ENCODE measurements around the gene SMIM10.
"Not testable (repeated sequence)": the region's sequence is repeated elsewhere in the genome, so short reads cannot be mapped to it uniquely, and the experiment has no call there.

SMIM10 gene

DNA sequence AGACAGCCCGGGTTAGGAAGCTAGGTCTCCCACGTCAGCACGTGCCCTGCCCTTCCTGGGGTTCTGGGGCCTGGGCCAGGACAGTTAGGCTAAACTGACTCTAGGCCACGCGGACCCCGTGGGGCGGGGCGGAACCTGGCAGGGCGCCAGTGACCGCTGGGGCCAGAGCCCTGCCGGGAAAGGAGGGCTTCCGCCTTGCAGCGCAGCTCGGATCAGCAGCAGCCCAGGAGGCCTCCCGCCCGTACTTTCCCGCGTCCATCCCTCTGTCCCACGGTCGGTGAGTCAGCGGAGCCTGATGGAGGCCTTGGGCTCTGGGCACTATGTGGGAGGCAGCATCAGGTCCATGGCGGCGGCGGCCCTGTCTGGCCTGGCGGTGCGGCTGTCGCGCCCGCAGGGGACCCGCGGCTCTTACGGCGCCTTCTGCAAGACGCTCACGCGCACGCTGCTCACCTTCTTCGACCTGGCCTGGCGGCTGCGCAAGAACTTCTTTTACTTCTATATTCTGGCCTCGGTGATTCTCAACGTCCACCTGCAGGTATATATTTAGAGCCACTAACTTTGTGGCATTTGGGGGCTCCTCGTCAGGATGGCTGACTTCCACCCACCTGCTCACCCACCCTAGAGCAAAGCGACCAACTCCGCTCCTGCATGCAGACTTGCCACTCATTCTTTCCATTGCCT is at the start of gene SMIM10:
TSS of gene SMIM10 (plus strand) at position 191 of the 681 bp plus-strand sequence. CDS start at position 296, 105 bp downstream.
- DNase-seq = peak; percentile 61

DNA sequence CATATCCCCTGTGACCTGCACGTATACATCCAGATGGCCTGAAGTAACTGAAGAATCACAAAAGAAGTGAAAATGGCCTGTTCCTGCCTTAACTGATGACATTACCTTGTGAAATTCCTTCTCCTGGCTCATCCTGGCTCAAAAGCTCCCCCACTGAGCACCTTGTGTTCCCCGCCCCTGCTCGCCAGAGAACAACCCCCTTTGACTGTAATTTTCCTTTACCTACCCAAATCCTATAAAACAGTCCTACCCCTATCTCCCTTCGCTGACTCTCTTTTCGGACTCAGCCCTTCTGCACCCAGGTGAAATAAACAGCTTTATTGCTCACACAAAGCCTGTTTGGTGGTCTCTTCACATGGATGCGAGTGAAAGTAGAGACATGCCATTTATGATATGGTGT is 44.4 kb upstream of the SMIM10 start:
- not testable (repeated sequence) for DNase-seq

DNA sequence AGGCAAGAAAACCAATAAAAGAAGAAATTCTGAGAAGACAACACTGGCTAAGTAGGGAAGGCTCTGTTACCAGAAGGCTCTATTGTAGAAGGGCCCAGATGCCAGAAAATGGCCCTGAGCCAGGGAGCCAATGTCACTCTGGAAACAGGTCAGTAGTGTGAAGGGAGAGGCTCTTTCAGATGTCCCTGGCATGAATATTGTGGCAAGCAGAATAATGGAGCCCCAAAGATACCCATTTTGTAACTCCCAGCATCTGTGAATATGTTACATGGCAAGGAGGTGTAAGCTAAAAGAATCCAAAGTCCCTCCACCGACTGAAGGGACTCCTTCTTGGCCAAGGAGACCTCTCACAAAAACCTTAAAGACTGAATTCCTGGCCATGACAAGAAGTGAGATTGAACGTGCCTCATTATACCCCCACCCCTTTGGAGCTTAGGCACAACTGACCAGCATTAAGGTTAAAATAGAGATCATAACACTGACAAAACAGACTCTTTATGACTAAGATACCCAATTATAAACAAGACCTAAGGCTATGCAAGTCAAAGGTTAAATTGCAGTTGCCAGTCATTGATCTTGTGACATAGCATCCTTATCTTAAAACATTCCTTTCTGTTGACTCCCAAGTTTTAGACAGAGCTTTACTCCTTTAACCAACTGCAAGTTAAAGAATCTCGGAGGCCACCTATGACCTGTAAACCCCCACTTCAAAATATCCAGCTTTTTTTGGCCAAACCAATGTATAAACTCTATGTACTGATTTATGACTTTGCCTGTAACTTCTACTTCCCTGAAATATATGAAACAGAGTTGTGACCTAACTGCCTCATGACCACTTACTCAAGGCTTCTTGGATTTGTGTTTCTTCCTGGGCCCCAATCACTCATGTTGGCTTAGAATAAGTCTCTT is 42.2 kb upstream of the SMIM10 start:
- no peak for DNase-seq

DNA sequence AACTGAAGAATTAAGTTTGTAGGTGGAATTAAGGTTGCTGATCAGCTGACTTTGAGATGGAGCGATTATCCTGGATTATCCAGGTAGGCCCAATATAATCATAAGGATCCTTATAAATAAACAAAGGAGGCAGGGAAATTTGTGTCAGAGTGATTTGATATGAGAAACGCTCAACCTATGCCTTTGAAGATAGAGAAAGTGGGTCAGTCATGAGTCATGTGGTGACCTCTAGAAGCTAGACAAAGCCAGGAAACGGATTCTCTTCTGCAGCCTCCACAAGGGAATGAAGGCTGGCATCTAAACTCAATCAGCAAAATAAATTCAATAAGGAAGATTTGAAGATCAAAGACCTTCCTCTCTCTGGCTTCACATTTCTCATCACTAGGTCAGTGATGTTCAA is 41.5 kb upstream of the SMIM10 start:
- no peak for DNase-seq

DNA sequence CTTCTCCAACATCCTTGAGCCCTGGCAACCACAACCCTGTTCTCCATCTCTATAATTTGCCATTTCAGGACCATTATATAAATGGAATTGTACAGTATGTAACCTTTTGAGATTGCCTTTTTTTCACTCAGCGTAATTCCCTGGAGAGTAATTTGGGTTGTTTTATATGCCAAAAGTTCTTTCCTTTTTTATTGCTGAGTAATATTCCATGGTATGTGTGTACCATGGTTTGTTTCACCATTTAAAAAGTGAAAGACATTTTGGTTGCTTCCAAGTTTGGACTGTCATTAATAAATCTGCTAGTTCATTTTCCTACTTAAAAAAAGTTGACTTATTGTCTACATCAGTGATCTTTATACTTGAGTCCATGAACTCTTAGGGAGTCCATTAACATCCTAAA is 33.0 kb upstream of the SMIM10 start:
- no peak for DNase-seq

GRCh38 chrX:134960366-134960765 is 30.4 kb upstream of the SMIM10 start:
- not testable (repeated sequence) for DNase-seq

- no peak for DNase-seq
Observed at GRCh38 chrX:134963041-134963440, 27.8 kb upstream of the SMIM10 start.

- peak; percentile 21 for DNase-seq
Observed at GRCh38 chrX:134969726-134970125, 21.1 kb upstream of the SMIM10 start.

DNA sequence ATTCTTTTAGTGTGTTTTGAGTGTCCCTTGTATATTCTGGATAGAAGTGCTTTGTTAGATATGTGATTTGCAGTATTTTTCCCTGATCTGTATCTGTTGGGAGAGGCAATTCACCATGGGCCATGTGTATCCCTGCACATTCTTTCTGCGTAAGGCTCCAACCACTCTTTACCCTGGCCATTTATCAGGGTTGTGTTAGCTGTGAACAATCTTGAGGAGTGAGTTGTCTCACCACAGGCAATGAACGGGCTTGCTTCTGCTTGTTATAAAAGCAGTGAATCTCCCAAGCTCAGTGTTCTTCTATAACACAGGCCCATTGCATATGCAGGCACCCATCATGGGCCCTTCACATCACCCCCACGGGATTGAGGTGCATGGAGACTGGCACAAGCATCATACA is 18.9 kb upstream of the SMIM10 start:
- DNase-seq = no peak

GRCh38 chrX:134975516-134975915 is 15.3 kb upstream of the SMIM10 start:
- DNase-seq = no peak

DNA sequence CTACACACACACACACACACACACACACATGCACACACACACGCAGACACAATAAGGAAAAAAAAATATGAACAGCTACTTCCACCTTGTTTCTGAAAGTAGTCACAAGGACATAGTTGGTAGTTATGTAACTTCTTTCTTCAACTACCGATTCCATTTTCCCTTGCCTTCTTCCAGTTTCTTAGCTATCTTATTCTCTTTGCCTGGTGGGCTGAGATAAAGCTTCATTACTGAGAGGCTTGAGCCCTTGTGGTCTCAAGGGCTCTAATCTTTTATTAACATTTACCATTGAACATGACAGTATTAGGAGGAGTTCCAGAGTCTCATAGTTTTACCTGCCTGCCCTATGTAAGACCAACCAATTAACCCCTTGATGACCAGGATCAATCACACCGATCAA is 8.9 kb upstream of the SMIM10 start:
- DNase-seq = no peak

DNA sequence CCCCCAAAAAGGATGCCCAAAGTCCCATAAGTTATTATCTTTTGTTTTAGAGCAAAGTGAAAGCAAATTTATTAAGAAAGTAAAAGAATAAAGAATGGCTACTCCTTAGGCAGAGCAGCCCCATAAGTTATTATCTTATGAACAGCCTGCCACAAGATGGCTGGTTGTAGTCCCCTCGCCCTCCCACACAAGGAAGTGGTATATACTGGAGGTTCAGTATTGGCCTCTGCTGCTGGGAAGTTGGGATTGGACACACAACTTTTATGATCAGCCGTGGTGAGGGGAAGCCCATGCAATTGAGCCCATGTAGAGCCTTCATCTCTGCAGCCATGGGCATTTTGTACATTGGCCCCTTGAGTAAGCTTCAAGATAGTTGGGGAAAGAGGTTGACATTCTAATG is 8.0 kb upstream of the SMIM10 start:
- no peak for DNase-seq

DNA sequence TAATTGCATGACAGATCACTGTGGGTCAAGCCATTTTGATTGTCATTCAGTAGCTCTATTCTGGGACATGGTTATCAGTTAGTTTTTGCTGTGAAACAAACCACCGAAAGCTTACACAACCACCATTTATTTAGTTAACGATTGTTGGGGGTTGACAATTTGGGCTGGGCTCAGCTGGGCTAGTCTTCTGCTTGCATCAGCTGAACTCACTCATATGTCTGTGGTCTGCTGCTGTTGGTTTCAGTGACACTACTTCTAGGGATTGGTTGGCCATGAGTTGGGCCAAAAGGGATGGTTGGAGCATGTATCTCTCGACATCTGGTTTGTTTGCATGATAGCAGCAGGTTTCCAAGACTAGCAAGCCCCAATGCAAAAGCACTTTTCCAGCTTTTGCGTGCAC is 5.3 kb upstream of the SMIM10 start:
- DNase-seq = no peak

DNA sequence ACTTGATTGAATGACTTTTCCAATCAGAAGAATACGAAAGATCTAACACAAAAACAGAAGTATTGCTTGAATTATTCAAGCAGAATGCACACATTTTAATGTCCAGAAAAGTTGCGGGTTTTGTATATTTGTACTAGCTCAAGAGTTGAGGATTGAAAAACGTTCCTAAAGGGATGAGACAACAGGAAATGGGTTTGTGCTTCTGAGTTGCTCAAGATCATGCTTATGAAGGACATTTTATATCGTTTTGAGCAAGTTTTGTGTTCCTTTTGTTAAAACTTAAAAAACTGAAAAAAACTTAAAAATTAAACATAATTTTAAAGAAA is 353 bp upstream of the SMIM10 start:
- DNase-seq = peak; percentile 12

DNA sequence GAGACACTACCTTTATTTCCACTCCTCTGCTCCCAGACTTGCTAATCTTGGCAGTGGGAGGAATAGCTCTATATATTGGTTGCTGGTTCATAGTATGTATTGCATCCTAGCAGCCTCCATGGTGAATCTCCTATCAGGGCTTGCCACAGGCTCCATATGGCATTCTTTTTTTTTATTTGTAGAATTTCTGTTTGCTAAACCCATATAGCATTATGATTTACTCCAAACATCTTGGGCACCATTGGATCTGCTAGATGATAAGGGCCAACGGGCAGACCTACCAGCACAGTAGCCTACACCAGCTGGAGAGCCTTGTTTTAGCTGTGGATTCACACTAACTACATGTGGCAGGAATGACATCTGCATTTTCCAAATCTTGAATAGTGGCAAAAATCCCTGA is 6.9 kb downstream of the SMIM10 start:
- no peak for DNase-seq

DNA sequence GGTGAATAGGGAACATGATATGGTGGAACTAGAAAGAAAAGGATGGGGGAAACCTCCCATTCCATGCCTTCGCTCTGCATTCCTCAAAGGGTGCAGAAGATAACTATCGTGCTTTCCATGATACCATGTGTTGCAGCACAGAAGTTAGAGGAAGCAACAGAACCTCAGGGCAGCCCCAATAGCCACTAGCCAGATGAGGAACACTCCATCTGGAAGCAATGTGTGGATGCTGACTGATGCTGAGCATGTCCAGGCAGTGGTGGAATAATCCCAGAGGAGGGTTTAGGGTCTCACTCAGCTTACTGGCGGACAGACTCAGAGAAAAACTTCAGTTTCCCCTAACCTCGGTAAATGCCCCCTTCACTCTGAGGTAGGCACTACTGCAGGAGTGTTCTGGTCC is 7.5 kb downstream of the SMIM10 start:
- no peak for DNase-seq

DNA sequence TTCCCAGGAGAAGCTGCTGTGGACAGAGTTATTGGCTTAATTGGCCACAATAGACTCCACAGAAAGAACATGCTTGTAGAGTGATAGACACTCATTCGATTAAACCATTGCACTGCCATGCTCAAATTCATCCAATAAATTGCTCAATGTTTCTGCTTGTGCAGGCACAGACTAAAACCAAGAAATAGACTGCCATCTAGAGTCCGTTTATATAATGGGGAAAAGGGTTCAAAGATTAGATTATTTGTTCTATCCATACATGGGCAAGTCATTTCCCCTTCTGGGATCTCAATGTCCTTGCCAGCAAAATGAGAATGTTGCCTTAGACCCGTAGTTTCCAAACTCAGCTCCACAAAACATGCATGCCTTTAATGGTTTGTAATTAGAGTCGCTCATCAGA is 8.7 kb downstream of the SMIM10 start:
- peak; percentile 39 for DNase-seq

DNA sequence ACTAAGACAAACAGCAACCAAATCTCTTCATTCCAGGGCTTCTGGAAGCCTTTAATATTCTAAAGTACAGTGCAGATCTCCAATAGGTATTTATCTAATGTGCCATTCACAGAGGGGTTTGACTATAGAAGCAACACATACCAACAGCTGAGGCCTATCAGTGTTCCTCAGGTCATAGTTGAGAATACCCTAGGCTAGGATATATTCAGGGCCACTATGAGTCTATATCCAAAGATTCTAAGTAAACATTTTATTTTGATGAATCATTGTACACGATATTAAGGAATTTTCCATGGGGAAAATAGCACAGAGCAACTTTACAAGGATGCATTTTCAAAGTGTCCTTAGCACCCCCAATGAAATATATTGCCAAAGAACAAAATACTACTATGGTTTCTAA is 9.7 kb downstream of the SMIM10 start:
- no peak for DNase-seq

DNA sequence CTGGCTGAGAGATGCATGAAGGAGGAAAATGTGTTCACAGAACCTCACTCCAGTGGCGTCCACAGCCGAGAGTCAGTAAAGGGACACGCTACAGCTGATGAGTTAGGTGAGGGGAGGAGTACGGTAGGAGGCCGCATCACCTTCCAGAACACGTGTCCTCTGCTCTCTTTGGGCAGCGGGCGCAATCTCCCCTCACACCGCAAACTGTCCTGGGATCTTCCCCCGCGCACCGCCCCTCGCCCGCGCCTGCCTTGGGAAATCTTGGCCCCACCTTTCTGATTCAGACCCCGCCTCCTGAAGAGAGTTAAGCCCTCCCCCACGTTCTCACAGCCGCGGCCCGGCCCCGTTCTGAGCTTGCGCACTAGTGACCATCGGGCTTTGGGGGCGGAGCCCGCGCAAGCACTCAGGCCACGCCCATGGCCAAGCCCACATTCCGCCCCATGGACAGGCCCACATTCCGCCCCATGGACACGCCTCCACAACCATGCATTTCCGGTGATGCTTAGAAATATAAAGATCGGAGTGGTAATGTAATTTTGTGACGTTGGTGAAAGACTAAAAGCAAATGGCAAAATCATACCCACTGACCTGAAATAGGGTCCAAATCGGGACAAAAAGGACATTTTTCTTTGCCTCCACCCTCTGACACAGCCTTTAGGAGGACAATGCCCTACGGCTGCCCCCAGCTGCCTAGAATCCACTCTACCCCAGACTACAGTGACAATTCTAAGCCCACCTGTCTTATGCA is 13.3 kb downstream of the SMIM10 start:
- peak; percentile 96 for DNase-seq

- no peak for DNase-seq
Observed at GRCh38 chrX:135006187-135006586, 15.4 kb downstream of the SMIM10 start.

DNA sequence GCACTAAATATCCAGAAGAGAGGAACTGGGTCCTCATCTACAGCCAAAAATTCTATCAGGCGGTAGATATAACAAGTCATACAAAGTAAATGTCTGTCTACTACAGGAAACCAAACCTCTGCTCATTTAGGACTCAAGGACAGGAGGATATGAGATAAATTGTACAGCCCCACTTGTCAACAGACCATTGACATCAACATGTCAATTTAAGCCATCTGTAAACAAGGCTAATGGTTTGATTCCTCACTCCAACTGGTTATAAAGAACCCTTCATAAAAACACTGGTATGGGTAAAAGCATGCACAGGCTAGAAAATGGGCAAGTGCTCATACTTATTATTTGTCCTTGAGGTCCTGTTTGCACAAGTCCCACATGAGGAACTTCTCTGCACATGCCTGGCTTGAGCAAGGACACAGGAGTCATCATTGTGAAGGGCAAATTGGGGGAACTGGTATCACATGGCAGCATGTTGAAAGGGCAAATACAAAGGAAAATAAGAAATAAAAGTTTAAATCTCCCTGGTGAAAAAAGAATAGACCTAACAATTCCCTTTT is 18.3 kb downstream of the SMIM10 start:
- DNase-seq = no peak

DNA sequence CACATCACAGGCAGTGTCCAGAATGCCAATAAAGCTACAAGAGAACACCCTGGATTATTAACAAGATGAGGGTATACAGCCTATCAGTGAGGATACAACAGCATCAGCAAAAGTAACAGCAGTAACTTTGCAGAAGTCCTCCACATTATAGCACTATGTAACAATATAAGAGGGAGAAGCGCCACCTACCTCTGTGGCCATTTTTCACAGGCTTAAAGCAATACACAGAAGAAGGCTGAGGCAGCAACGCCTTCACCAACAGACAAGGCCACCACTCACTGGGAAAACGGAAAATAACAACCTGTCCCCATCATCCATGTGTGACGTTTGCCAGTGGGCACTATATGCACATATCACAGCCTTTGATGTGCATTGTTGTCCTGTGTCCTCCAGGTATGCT is 19.0 kb downstream of the SMIM10 start:
- DNase-seq = no peak

DNA sequence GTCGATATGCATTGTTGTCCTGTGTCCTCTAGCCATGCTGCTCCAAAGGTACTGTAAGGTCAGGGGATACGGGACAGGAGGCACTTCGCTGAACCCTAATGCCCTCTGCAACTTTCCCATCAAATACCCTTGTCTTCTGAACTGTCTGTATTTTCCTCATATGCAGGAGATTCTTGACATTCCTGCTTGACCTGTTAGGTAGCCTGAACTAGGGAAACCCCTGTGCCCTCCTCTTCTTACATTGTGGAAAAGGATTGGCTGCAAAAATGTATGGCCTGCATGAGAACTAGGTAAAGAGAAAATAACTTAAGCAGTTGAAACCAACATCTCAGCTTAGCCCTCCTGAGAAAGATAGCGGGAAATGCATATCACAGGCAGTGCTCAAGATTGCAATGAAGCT is 20.1 kb downstream of the SMIM10 start:
- DNase-seq = no peak

Data from eye (tissue), 1 donor.